HCT116 (cell line): ENCODE data around the gene PPIL1.

Source experiments
- ATF3 ChIP-seq: IDR thresholded peaks from 2 replicates; pipeline ENCODE4 v1.6.1; 2012
- CBX3 ChIP-seq: IDR thresholded peaks from 2 replicates; pipeline ENCODE4 v1.6.1; 2012; ENCODE audit warnings: low read depth
- CEBPB ChIP-seq: IDR thresholded peaks from 2 replicates; pipeline ENCODE4 v1.6.1; 2012; ENCODE audit warnings: low read depth
- CTCF ChIP-seq, 3 experiments: fragments of 200-600 bp in 1 of 3; sonication (generic) in 1 of 3; IDR thresholded peaks in 2 of 3; conservative IDR thresholded peaks in 1 of 3; 2 replicates each; pipeline ENCODE4 v1.5.1; 2012 to 2017; ENCODE audit warnings: low read depth in 2 of 3, low read length in 2 of 3, antibody characterized with exemption in 1 of 3, borderline replicate concordance in 1 of 3, control low read depth in 1 of 3, mild to moderate bottlenecking in 1 of 3, mixed read lengths in 1 of 3, mixed run types in 1 of 3, moderate library complexity in 1 of 3; ENCODE audit not compliant: insufficient read depth in 1 of 3
- EZH2phosphoT487 ChIP-seq: fragments of 200-600 bp; IDR thresholded peaks from 2 replicates; pipeline ENCODE4 v1.6.1; 2018; ENCODE audit warnings: antibody characterized with exemption, borderline replicate concordance
- JUND ChIP-seq: IDR thresholded peaks from 2 replicates; pipeline ENCODE4 v1.6.1; 2012
- POLR2A ChIP-seq: IDR thresholded peaks from 2 replicates; pipeline ENCODE4 v1.7.0; 2011; ENCODE audit warnings: borderline replicate concordance; ENCODE audit not compliant: insufficient read depth, insufficient read length; ENCODE audit errors: extremely low read depth
- POLR2AphosphoS5 ChIP-seq: IDR thresholded peaks from 2 replicates; pipeline ENCODE4 v1.6.1; 2011; ENCODE audit warnings: mild to moderate bottlenecking, low read depth, low read length, moderate library complexity
- RAD21 ChIP-seq: IDR thresholded peaks from 2 replicates; pipeline ENCODE4 v1.6.1; 2012; ENCODE audit warnings: low read depth, mild to moderate bottlenecking
- REST ChIP-seq: IDR thresholded peaks from 2 replicates; pipeline ENCODE4 v1.6.1; 2012; ENCODE audit warnings: low read depth
- SIN3A ChIP-seq: IDR thresholded peaks from 2 replicates; pipeline ENCODE4 v1.6.1; 2012; ENCODE audit warnings: low read depth
- SRF ChIP-seq: IDR thresholded peaks from 2 replicates; pipeline ENCODE4 v1.6.1; 2012; ENCODE audit warnings: low read depth
- ZBTB33 ChIP-seq: IDR thresholded peaks from 2 replicates; pipeline ENCODE4 v1.6.1; 2011; ENCODE audit warnings: mild to moderate bottlenecking, low read length, moderate library complexity; ENCODE audit not compliant: insufficient replicate concordance; ENCODE audit errors: extremely low read depth

GRCh38 chr6:36825994-36826393 is 48.6 kb downstream of the PPIL1 start:
- TF ChIP-seq REST (no peak), POLR2A (no peak), ATF3 (no peak), SRF (no peak), CTCF (IDR thresholded peaks at IDR 0.05 in 2 of 3, conservative IDR thresholded peaks at IDR 0.05 in 1 of 3; ENCODE audit: borderline replicate concordance in 1 of 3, insufficient read depth in 1 of 3, low read depth in 2 of 3, low read length in 2 of 3) (no peak), SIN3A (no peak), RAD21 (no peak), JUND (no peak), ZBTB33 (no peak), POLR2AphosphoS5 (no peak), CEBPB (no peak), CBX3 (no peak), EZH2phosphoT487 (no peak)
